HAP-1 (cell line): ENCODE results near the gene RBFOX1.

ENCODE experiments used
- DNase-seq, 2 experiments: peaks; one replicate each; pipeline ENCODE4 v3.0.0-alpha.2; 2016 to 2020; ENCODE audit warnings: low spot score in 2 of 2
- H3K27me3 ChIP-seq: fragments of 250-450 bp; sonication (Bioruptor Pico); 2 replicates; pipeline ENCODE4 v1.5.1; 2020; ENCODE audit warnings: low read depth, mild to moderate bottlenecking, moderate library complexity
- H3K36me3 ChIP-seq: fragments of 250-450 bp; sonication (Bioruptor Pico); replicated peaks from 2 replicates; pipeline ENCODE4 v1.5.1; 2020; ENCODE audit warnings: mild to moderate bottlenecking
- H3K4me1 ChIP-seq: fragments of 250-450 bp; sonication (Bioruptor Pico); 2 replicates; pipeline ENCODE4 v1.5.1; 2020; ENCODE audit warnings: mild to moderate bottlenecking
- H3K4me3 ChIP-seq: fragments of 250-450 bp; sonication (Bioruptor Pico); 2 replicates; pipeline ENCODE4 v1.5.1; 2020; ENCODE audit warnings: mild to moderate bottlenecking, moderate library complexity
- H3K9me3 ChIP-seq: fragments of 250-450 bp; sonication (Bioruptor Pico); 2 replicates; pipeline ENCODE4 v1.5.1; 2020; ENCODE audit warnings: mild to moderate bottlenecking, moderate library complexity
- in situ Hi-C: fragments of 300-500 bp; cut with MboI; formaldehyde crosslinking; loops from 3 replicates; pipeline ENCODE4 v1.14.3; 2020; ENCODE audit warnings: low sequenced_read_pairs, inconsistent platforms, mixed read lengths

Gene RBFOX1

DNA sequence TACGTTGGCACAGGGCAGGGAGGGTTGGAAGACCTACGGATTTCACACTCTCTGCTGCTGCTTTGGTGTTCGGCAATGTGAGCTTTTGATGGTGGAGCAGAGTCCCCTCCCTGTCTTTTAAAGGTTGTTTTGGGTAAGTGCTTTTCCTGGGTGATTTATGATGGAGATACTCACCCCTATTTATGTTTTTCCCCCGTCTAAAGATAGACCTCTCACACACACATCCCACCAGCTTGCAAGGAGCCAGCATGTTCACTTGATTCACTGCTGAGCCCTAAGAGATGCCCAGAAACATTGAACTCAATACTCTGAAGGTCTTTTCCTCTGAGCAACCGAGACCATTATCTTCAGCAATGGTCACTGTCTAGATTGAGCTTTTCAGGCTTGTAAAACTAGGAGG lies 8.3 kb downstream of the RBFOX1 start:
- no peaks in the 10 kb centered on the region for H3K4me1 ChIP-seq
- no peaks in the 10 kb centered on the region for H3K27me3 ChIP-seq
- in situ Hi-C loops, result no loop called here
- H3K36me3 ChIP-seq, result no peaks in the 10 kb centered on the region
- H3K4me3 ChIP-seq, result no peak overlapping the region
- no peak for DNase-seq
- no peaks in the 10 kb centered on the region; the same call in 1 of the 2 replicates for H3K9me3 ChIP-seq

DNA sequence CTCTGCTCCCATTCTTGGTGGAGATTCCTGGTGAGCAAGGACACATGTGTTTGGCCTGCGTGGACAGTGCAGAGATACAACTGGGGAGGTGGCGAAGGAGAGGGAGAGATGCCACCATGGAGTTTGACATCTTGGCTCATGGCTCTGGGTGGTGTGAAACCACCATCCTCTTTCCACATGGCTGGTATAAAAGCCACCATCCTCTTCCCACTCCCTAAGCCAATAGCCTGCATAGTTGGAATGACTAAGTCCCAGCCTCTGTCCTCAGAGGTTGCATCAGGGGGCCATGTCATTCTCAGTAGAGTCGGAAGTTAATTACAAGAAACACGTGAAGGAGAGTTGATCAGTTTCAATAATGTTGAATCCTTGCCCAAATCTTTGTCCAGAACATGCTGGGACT lies 10.0 kb downstream of the RBFOX1 start:
- no peaks in the 10 kb centered on the region; the same call in 1 of the 2 replicates for H3K9me3 ChIP-seq
- H3K4me3 ChIP-seq, result no peak overlapping the region
- no peaks in the 10 kb centered on the region for H3K36me3 ChIP-seq
- in situ Hi-C loops, result no loop called here
- DNase-seq, result no peak
- no peaks in the 10 kb centered on the region for H3K4me1 ChIP-seq
- no peaks in the 10 kb centered on the region for H3K27me3 ChIP-seq

DNA sequence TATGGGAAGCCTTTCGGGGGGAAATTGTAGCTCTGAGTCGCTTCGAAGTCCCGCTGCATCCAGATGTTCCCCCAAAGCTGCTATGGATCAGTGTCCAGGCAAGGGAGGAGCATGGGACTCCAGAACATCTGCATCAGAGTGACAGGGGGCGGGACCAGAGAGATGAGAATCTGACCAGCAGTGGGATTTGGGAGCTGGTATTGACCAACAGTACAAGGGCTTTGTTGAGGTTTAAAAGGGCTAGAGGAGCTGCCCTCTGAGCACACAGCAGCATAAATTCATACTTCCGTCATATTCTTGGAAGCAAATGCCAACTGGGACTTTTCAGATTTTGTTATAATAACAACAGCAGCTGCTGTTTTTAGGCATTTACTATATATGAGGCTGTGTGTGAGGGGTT lies 10.6 kb downstream of the RBFOX1 start:
- Histone ChIP-seq H3K9me3 (no peaks in the 10 kb centered on the region; the same call in 1 of the 2 replicates), H3K36me3 (no peaks in the 10 kb centered on the region), H3K27me3 (no peaks in the 10 kb centered on the region), H3K4me1 (no peaks in the 10 kb centered on the region), H3K4me3 (no peak overlapping the region)
- in situ Hi-C loops, result no loop called here
- no peak for DNase-seq

DNA sequence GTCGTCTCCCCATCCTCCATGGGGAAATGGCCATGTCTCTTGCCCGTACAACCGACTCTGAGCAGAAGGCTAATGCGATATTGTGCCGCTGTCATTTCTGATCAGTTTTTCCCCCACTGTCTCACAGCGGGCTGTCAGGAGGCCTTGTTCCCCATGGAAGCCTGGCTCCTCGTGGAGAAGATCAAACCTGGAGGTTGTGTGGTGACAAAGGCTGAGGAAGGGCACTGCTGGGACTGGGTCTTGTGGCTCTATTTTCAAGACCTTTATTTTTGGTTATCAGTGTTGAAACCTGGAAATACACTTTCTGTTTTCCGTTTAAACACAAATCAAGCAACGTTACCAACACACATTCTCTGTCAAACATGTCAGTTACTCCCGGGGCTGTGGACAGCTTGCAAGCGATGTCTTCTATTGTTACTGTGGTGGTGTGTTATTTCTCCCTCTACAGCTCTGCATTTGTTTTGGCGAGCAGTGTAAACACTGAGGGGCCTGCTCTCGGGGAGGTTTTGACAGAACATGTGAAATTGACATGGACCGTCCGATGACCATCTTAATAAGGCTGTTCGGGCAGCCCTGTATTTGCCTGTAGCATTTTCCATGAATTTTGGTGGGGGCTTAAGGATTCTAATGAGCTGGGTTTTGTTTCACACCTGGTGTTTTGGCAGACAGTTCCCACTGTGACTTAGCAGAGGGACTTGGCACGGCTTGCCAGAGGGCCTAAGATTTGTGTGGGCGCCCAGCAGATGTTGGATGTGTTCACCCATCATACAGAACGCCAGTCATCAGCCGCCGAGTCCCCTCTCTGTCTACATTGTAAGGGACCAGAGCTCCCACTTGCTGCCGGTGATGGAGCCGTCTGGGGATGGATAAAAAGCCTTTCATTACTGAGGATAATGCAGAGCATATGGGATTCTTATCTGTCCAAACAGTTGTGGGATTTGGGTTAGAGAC lies 12.5 kb downstream of the RBFOX1 start:
- H3K4me1 ChIP-seq, result no peaks in the 10 kb centered on the region
- no peaks in the 10 kb centered on the region for H3K36me3 ChIP-seq
- no peak for DNase-seq
- no peaks in the 10 kb centered on the region; the same call in 1 of the 2 replicates for H3K9me3 ChIP-seq
- H3K27me3 ChIP-seq, result no peaks in the 10 kb centered on the region
- in situ Hi-C loops, result no loop called here
- no peak overlapping the region for H3K4me3 ChIP-seq

DNA sequence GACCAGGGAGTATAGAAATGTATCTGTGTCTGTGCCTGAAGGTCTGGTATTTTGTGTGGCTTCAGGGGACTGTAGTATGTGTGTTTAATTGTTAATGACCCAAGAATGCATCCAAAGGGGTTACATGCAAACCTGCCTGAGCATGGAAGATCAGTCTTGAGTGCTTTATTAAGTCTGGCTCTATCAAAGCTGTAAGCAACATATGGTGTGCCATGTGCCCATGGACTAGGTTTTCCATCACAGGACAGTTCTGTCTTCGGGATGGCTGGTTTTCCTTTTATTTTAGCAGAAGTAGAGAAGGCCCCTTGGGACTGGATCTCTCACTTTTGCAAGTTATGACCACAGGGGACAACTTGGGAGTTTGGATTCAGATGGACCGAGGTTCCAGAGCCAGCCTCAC lies 18.2 kb downstream of the RBFOX1 start:
- DNase-seq, result no peak
- Histone ChIP-seq H3K9me3 (no peaks in the 10 kb centered on the region), H3K36me3 (no peaks in the 10 kb centered on the region)

DNA sequence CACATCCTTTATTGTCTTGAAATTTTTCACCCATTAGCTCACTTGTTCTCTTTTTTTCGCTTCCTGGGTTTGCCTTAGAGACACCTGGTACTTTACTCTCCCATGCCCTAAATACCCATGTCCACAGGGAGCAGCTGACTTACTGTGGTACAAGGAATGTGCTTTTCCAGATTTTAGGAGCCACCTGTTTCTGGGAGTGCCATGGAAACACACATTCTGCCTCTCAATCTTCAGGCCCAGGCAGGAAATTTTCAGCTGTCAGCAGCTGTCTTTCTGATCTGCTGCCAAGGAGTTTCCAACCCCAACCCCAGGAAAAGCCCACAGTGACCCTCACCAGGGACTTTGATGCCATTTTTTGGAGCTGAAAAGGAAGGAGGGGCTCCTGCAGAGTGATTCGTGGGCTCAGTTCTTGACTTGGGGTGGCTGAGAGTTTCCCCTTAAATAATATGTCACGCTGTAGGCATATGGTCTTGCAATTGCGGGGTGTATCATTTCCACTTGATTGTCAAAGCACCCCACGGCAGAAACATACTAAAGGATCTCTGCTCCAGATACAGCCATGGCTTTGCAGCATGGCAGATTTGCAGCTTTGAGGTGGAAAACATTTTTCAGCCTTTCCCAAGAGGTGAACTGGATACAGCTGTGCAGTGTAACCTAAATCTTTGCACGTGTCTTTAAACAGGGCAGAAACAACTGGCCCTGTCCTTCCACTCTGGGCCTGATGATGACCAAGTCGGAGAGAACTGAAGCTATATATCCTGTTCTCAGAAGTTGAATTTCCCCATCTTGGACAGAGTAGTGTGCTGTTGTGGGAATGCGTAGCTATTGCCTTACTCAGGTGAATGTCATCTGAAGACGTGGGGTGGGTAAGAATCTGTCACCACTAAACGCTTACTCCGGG lies 19.2 kb downstream of the RBFOX1 start:
- in situ Hi-C loops, result no loop called here
- Histone ChIP-seq H3K9me3 (no peaks in the 10 kb centered on the region), H3K4me3 (no peak overlapping the region), H3K27me3 (no peaks in the 10 kb centered on the region), H3K4me1 (no peaks in the 10 kb centered on the region), H3K36me3 (no peaks in the 10 kb centered on the region)
- DNase-seq, result no peak

More for the DNA sequence above, 18.2 kb downstream of the RBFOX1 start:
- in situ Hi-C loops, result no loop called here
- no peak overlapping the region for H3K4me3 ChIP-seq
- H3K27me3 ChIP-seq, result no peaks in the 10 kb centered on the region
- no peaks in the 10 kb centered on the region for H3K4me1 ChIP-seq

DNA sequence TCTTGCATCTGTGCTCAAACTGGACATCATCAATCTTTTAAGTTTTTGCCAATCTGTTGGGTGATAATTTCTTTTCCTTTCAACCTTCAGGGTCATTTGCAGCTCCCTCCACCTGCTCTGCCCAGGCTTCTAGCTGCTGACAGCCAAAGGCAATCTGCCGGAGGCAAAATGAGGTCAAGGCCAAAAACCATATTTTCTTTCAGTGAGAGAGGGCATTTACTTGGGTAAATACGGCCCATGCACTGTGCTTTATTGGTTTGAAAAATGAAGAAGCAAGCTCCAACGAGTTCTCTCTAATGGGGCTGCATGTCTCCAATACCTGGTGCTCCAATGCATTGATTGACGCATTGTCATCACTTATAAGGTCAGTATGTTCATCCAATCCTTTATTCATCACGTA lies 23.1 kb downstream of the RBFOX1 start:
- no peaks in the 10 kb centered on the region for H3K36me3 ChIP-seq
- no peaks in the 10 kb centered on the region for H3K27me3 ChIP-seq
- no peaks in the 10 kb centered on the region for H3K4me1 ChIP-seq
- no peak overlapping the region for H3K4me3 ChIP-seq
- in situ Hi-C loops, result no loop called here
- no peaks in the 10 kb centered on the region for H3K9me3 ChIP-seq
- no peak for DNase-seq

DNA sequence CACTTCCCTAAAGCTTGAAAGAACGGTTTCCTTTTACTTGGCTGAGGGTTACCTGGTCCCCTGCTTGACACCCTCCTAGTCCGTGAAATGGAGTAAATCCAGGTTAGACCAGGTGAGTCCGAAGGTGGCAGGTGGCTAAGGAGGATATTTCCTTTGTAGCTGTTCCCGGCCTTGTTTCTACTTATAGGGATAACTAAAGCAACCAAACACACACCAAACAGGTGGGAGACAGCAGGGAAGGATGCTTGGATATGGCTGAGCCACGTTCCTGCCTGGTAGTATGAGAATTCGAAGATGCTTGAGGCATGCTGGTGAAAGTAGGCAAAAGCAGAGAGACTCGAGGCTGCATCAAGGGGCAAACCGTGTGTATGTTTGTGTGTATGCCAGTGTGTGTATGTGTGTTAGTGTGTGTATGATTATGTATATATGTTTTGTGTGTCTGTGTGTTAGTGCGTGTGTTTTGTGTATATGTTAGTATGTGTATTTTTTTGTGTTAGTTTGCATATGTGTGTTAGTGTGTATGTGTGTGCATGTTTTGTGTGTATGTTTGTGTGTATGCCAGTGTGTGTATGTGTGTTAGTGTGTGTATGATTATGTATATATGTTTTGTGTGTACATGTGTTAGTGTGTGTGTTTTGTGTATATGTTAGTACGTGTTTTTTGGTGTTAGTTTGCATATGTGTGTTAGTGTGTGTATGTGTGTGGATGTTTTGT lies 28.9 kb downstream of the RBFOX1 start:
- no peak for DNase-seq
- in situ Hi-C loops, result no loop called here
- H3K9me3 ChIP-seq, result no peaks in the 10 kb centered on the region
- no peaks in the 10 kb centered on the region for H3K36me3 ChIP-seq
- no peak overlapping the region for H3K4me3 ChIP-seq
- H3K27me3 ChIP-seq, result no peaks in the 10 kb centered on the region
- H3K4me1 ChIP-seq, result no peaks in the 10 kb centered on the region

DNA sequence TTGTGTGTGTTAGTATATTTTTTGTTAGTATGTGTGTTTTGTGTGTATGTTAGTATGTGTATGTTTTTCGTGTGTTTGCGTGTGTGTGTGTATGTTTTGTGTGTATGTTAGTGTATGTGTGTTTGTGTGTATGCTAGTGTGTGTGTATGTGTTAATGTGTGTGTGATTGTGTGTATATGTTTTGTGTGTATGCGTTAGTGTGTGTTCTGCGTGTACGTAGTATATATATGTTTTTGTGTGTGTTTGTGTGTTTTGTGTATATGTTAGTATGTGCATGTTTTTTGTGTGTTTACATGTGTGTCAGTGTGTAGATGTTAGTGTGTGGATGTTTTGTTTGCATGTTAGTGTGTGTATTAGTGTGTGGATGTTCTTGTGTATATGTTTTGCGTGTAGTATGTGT lies 29.6 kb downstream of the RBFOX1 start:
- Histone ChIP-seq H3K27me3 (no peaks in the 10 kb centered on the region), H3K9me3 (no peaks in the 10 kb centered on the region), H3K36me3 (no peaks in the 10 kb centered on the region), H3K4me3 (no peak overlapping the region), H3K4me1 (no peaks in the 10 kb centered on the region)
- DNase-seq, result no peak
- in situ Hi-C loops, result no loop called here

DNA sequence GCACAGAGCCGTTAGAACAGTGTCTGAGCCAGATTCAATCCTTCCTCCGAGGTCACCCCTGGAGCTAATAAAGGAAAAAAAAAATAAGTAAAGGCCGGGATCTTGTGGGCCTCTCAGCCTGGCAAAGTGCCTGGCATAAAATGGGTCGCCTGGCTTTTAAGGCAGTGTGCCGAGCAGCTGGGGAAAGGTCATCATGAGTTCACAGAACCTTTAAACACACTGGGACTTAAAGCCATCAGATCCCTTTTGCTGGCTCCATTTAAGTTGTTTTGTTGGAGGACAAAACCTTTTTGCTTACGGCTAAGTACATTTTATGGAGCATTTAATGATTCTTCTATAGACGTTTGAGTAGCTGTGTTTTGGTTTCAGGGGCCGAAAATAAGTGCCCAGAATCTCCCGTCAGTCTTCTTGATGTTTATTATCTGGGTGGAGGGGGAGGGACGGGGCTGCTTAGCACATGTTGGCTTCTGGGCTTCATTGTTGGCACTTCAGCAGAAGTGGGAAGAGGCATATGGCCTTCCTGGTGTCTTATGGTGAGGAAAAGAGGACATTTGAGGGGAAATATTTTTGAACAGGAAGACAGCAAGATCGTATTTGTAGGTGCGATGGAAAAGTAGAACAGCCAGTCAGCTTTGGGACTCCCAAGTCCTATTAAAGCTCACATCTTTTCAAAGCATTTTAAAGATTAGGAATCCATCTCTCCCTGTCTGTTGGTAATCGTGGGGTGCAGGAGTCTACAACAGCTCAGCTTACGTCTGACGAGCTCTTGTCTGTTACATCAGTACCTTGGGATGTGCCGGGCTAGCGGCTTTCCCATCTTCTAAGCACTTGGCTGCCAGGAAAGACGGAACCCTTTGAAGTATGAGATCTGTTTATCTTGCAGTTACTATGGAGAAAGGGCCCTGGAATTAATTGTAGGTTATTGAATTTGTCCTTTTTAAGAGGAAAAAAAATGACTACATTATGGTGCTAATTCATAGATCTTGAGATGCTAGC lies 31.1 kb downstream of the RBFOX1 start:
- no peaks in the 10 kb centered on the region for H3K36me3 ChIP-seq
- DNase-seq, result no peak

DNA sequence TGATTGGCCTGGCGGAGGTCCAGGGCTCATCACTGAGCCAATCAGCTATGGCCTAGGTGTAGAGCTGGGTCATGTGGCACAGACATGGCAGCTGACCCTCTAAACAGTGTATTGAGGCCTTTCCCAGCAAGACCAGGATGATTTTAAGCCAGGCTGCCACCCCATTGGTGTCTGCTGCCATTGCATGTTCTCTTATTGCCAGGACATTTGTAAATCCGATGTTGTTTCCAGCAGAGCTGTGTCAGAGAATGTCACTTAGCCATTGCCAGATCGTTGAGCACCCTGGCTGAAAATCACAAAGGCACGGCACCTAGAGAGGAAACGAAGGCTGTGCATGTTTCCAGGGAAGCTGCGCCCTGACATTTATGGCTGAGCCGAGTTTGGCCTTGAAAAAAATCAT lies 33.4 kb downstream of the RBFOX1 start:
- H3K4me1 ChIP-seq, result no peaks in the 10 kb centered on the region
- no peaks in the 10 kb centered on the region for H3K9me3 ChIP-seq
- H3K36me3 ChIP-seq, result no peaks in the 10 kb centered on the region
- in situ Hi-C loops, result no loop called here
- H3K4me3 ChIP-seq, result no peak overlapping the region
- DNase-seq, result no peak
- H3K27me3 ChIP-seq, result no peaks in the 10 kb centered on the region

More for the DNA sequence above, 31.1 kb downstream of the RBFOX1 start:
- Histone ChIP-seq H3K9me3 (no peaks in the 10 kb centered on the region), H3K27me3 (no peaks in the 10 kb centered on the region), H3K4me3 (no peak overlapping the region), H3K4me1 (no peaks in the 10 kb centered on the region)
- in situ Hi-C loops, result no loop called here

DNA sequence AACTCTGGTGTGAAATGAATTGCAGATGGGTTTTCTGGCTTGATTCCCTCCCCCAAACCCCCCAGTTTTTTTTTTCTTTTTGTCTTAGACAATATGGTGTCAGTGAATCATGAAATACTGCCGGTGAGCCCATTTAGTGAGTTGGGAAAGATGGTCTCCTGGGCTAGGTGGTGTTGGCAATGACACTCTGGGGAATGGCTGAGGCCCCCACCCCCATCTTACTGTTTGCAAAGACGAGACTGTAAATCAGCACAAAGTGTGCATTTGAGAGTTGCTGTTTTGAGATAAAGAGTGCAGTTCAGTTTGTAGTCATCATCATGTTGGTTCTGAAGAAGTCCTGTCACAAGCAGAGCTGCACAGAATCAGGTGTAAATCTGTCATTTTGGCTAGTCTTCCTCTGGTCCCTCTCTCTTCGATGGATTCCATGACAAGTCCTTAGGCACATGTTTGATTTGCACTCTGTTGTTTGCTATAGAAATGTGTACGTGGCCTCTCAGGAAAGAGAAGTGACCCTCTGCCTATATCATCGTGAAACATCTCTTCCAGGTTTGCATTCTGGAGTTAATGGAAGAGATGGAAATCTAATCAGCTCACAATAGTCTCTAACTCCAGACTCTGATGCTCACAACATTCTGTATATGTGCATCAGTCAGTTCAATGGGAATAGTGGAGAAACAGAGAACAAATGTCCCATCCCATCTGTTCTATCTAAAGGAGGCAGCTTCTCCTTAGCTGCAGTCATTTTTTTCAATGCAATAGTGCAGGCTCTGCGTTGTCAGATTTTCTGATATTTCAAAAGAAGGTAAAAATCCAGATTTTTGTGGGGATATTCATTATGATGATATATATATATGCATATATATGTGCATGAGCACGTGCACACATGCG lies 34.6 kb downstream of the RBFOX1 start:
- no peak for DNase-seq
- Histone ChIP-seq H3K4me1 (no peaks in the 10 kb centered on the region), H3K36me3 (no peaks in the 10 kb centered on the region), H3K4me3 (no peak overlapping the region), H3K27me3 (no peaks in the 10 kb centered on the region), H3K9me3 (no peaks in the 10 kb centered on the region)
- in situ Hi-C loops, result no loop called here
